ENCODE measurements around the gene IGHMBP2.
A peak's percentile ranks its signal among the peaks of the same experiment; 100 is the strongest.

Gene IGHMBP2

GRCh38 chr11:68890490-68891231 lies 13.0 kb upstream of the IGHMBP2 start:
- Histone ChIP-seq H2BK12ac (ENCODE audit: low read length) (no peak overlapping the region), H3K4ac (ENCODE audit: low read depth, low read length) (no peak overlapping the region), H3K27me3 (ENCODE audit: insufficient read depth, low read length) (no peaks in the 10 kb centered on the region), H4K12ac (ENCODE audit: low read depth, low read length) (no peak overlapping the region), H3K23ac (ENCODE audit: low read length) (no peak overlapping the region), H3K79me2 (ENCODE audit: control insufficient read depth, insufficient read depth, low read length, poor library complexity) (no peaks in the 10 kb centered on the region), H2BK5ac (ENCODE audit: low read depth, low read length, poor library complexity) (no peak overlapping the region), H3K4me3 (ENCODE audit: low read depth, low read length) (no peak overlapping the region), H3K9ac (ENCODE audit: low read length) (no peak overlapping the region), H3K9me3 (ENCODE audit: insufficient read depth, low read depth, low read length) (peaks cover 3% of the 10 kb centered on the region), H3K79me1 (ENCODE audit: low read length) (no peaks in the 10 kb centered on the region), H2AK5ac (ENCODE audit: low read length) (no peak overlapping the region), H2BK120ac (ENCODE audit: insufficient read depth, low read length, poor library complexity) (no peak overlapping the region), H4K8ac (ENCODE audit: low read depth, low read length) (no peak overlapping the region), H3K14ac (ENCODE audit: low read length) (no peak overlapping the region), H4K91ac (ENCODE audit: low read depth, low read length) (no peak overlapping the region), H3K4me1 (ENCODE audit: control insufficient read depth in 1 of 2, insufficient read depth in 2 of 2, low read length in 2 of 2) (peaks cover 0 to 4% of the 10 kb centered on the region in 2 experiments), H3K18ac (ENCODE audit: low read length) (no peak overlapping the region), H3K27ac (ENCODE audit: low read depth, low read length) (no peak overlapping the region), H2AFZ (ENCODE audit: insufficient read depth, low read length, poor library complexity) (no peak overlapping the region), H3K36me3 (ENCODE audit: control insufficient read depth in 1 of 2, insufficient read depth in 2 of 2, low read length in 2 of 2) (peaks cover 33 to 38% of the 10 kb centered on the region in 2 experiments), H3K4me2 (ENCODE audit: low read length) (no peak overlapping the region)
- no CpG with 5 or more reads among the region's 17 CpGs for WGBS (ENCODE audit: extremely low coverage, insufficient coverage, insufficient read length)
- DNase-seq = no peak

- H3K27me3 ChIP-seq (ENCODE audit: insufficient read depth, low read length) = no peaks in the 10 kb centered on the region
- peaks cover 40 to 46% of the 10 kb centered on the region in 2 experiments for H3K36me3 ChIP-seq (ENCODE audit: control insufficient read depth in 1 of 2, insufficient read depth in 2 of 2, low read length in 2 of 2)
- no peak overlapping the region for H4K91ac ChIP-seq (ENCODE audit: low read depth, low read length)
- no peaks in the 10 kb centered on the region for H3K79me1 ChIP-seq (ENCODE audit: low read length)
- no peaks in the 10 kb centered on the region for H3K79me2 ChIP-seq (ENCODE audit: control insufficient read depth, insufficient read depth, low read length, poor library complexity)
- no peak overlapping the region for H3K27ac ChIP-seq (ENCODE audit: low read depth, low read length)
- no peak overlapping the region for H3K4me3 ChIP-seq (ENCODE audit: low read depth, low read length)
- H2BK5ac ChIP-seq (ENCODE audit: low read depth, low read length, poor library complexity) = no peak overlapping the region
- H3K4me2 ChIP-seq (ENCODE audit: low read length) = no peak overlapping the region
- H2BK12ac ChIP-seq (ENCODE audit: low read length) = no peak overlapping the region
- H3K9me3 ChIP-seq (ENCODE audit: insufficient read depth, low read depth, low read length) = peaks cover 3% of the 10 kb centered on the region
- no peak overlapping the region for H4K8ac ChIP-seq (ENCODE audit: low read depth, low read length)
- H2BK120ac ChIP-seq (ENCODE audit: insufficient read depth, low read length, poor library complexity) = no peak overlapping the region
- H3K18ac ChIP-seq (ENCODE audit: low read length) = no peak overlapping the region
- WGBS (ENCODE audit: extremely low coverage, insufficient coverage, insufficient read length) = no CpG with 5 or more reads among the region's 17 CpGs
- no peak overlapping the region for H2AK5ac ChIP-seq (ENCODE audit: low read length)
- peaks cover 0 to 4% of the 10 kb centered on the region in 2 experiments for H3K4me1 ChIP-seq (ENCODE audit: control insufficient read depth in 1 of 2, insufficient read depth in 2 of 2, low read length in 2 of 2)
- no peak overlapping the region for H3K9ac ChIP-seq (ENCODE audit: low read length)
- H2AFZ ChIP-seq (ENCODE audit: insufficient read depth, low read length, poor library complexity) = peak overlapping the region; percentile 17
- no peak overlapping the region for H3K14ac ChIP-seq (ENCODE audit: low read length)
- no peak overlapping the region for H4K12ac ChIP-seq (ENCODE audit: low read depth, low read length)
- DNase-seq = no peak
- no peak overlapping the region for H3K4ac ChIP-seq (ENCODE audit: low read depth, low read length)
- H3K23ac ChIP-seq (ENCODE audit: low read length) = no peak overlapping the region
Observed at GRCh38 chr11:68891351-68891948, 12.2 kb upstream of the IGHMBP2 start.

GRCh38 chr11:68892576-68892975 lies 11.1 kb upstream of the IGHMBP2 start:
- Histone ChIP-seq H3K4me1 (ENCODE audit: control insufficient read depth in 1 of 2, insufficient read depth in 2 of 2, low read length in 2 of 2) (peaks cover 0 to 4% of the 10 kb centered on the region in 2 experiments), H4K8ac (ENCODE audit: low read depth, low read length) (no peak overlapping the region), H3K4ac (ENCODE audit: low read depth, low read length) (no peak overlapping the region), H3K18ac (ENCODE audit: low read length) (no peak overlapping the region), H4K91ac (ENCODE audit: low read depth, low read length) (no peak overlapping the region), H3K4me2 (ENCODE audit: low read length) (no peak overlapping the region), H3K27ac (ENCODE audit: low read depth, low read length) (no peak overlapping the region), H3K79me2 (ENCODE audit: control insufficient read depth, insufficient read depth, low read length, poor library complexity) (no peaks in the 10 kb centered on the region), H3K4me3 (ENCODE audit: low read depth, low read length) (no peak overlapping the region), H3K36me3 (ENCODE audit: control insufficient read depth in 1 of 2, insufficient read depth in 2 of 2, low read length in 2 of 2) (peaks cover 51 to 57% of the 10 kb centered on the region in 2 experiments), H2AK5ac (ENCODE audit: low read length) (no peak overlapping the region), H3K14ac (ENCODE audit: low read length) (no peak overlapping the region), H3K27me3 (ENCODE audit: insufficient read depth, low read length) (no peaks in the 10 kb centered on the region), H3K79me1 (ENCODE audit: low read length) (no peaks in the 10 kb centered on the region), H4K12ac (ENCODE audit: low read depth, low read length) (no peak overlapping the region), H3K23ac (ENCODE audit: low read length) (no peak overlapping the region), H2BK5ac (ENCODE audit: low read depth, low read length, poor library complexity) (no peak overlapping the region), H3K9ac (ENCODE audit: low read length) (no peak overlapping the region), H2BK12ac (ENCODE audit: low read length) (no peak overlapping the region), H2AFZ (ENCODE audit: insufficient read depth, low read length, poor library complexity) (no peak overlapping the region), H3K9me3 (ENCODE audit: insufficient read depth, low read depth, low read length) (peaks cover 6% of the 10 kb centered on the region), H2BK120ac (ENCODE audit: insufficient read depth, low read length, poor library complexity) (no peak overlapping the region)
- no peak for DNase-seq
- 100% methylated on average over 8 of the region's 20 CpGs for WGBS (ENCODE audit: extremely low coverage, insufficient coverage, insufficient read length)

- no CpG with 5 or more reads among the region's 5 CpGs for WGBS (ENCODE audit: extremely low coverage, insufficient coverage, insufficient read length)
- no peak overlapping the region for H3K9ac ChIP-seq (ENCODE audit: low read length)
- H3K79me1 ChIP-seq (ENCODE audit: low read length) = no peaks in the 10 kb centered on the region
- no peak overlapping the region for H4K91ac ChIP-seq (ENCODE audit: low read depth, low read length)
- no peak overlapping the region for H2AFZ ChIP-seq (ENCODE audit: insufficient read depth, low read length, poor library complexity)
- no peak overlapping the region for H3K27ac ChIP-seq (ENCODE audit: low read depth, low read length)
- H2AK5ac ChIP-seq (ENCODE audit: low read length) = no peak overlapping the region
- H2BK12ac ChIP-seq (ENCODE audit: low read length) = no peak overlapping the region
- H2BK120ac ChIP-seq (ENCODE audit: insufficient read depth, low read length, poor library complexity) = no peak overlapping the region
- peaks cover 6% of the 10 kb centered on the region for H3K9me3 ChIP-seq (ENCODE audit: insufficient read depth, low read depth, low read length)
- H3K23ac ChIP-seq (ENCODE audit: low read length) = no peak overlapping the region
- no peak overlapping the region for H3K14ac ChIP-seq (ENCODE audit: low read length)
- no peaks in the 10 kb centered on the region for H3K27me3 ChIP-seq (ENCODE audit: insufficient read depth, low read length)
- peaks cover 0 to 4% of the 10 kb centered on the region in 2 experiments for H3K4me1 ChIP-seq (ENCODE audit: control insufficient read depth in 1 of 2, insufficient read depth in 2 of 2, low read length in 2 of 2)
- H3K18ac ChIP-seq (ENCODE audit: low read length) = no peak overlapping the region
- no peak overlapping the region for H4K12ac ChIP-seq (ENCODE audit: low read depth, low read length)
- H3K36me3 ChIP-seq (ENCODE audit: control insufficient read depth in 1 of 2, insufficient read depth in 2 of 2, low read length in 2 of 2) = peaks cover 58 to 64% of the 10 kb centered on the region in 2 experiments
- no peak overlapping the region for H3K4me2 ChIP-seq (ENCODE audit: low read length)
- no peak overlapping the region for H3K4ac ChIP-seq (ENCODE audit: low read depth, low read length)
- H3K4me3 ChIP-seq (ENCODE audit: low read depth, low read length) = no peak overlapping the region
- H3K79me2 ChIP-seq (ENCODE audit: control insufficient read depth, insufficient read depth, low read length, poor library complexity) = no peaks in the 10 kb centered on the region
- H4K8ac ChIP-seq (ENCODE audit: low read depth, low read length) = no peak overlapping the region
- DNase-seq = peak; percentile 61 to 81
- no peak overlapping the region for H2BK5ac ChIP-seq (ENCODE audit: low read depth, low read length, poor library complexity)
Observed at GRCh38 chr11:68893282-68893681, 10.4 kb upstream of the IGHMBP2 start.
